ENCODE measurements around the gene ZNF48. TPM values are rescaled to one million over a fixed set of nuclear protein-coding genes. Genes with fewer than 3 reads are reported as not detected.
"Not testable (repeated sequence)": the region's sequence is repeated elsewhere in the genome, so short reads cannot be mapped to it uniquely, and the experiment has no call there.

Gene ZNF48
- total RNA-seq, 4 donors from 2014 or later = 5.5 to 7.5 (median 7.3) TPM

DNA sequence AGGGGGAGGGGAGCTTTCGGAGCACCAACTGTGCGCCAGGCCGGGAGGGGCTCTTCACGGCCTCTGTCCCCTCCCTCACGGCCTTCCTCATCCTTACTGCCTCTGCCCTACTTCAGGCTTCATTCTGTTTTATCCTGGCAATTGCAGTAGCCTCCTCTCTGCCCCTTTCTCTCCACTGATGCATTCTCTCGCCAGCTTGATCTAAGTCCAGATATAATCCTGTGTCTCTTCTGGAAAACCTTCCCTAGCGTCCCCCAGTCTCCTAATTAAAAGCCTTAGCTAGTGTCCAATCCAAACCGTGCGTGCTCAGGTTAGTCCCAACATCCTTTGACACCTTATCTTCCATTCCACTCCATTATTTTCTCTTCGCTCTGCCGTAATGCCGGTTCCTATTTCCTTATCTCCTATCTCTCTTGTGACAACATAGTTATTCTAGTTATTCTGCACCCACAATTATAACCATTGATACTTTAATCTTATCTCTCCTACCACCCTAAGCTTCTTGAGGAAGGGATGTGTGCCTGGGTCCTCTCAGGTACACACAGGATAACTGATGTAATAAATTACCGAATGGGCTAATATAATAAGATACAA is 869 bp downstream of the ZNF48 start:
- TF ChIP-seq EP300 (IDR thresholded peaks at IDR 0.05) = no peak
- TF ChIP-seq POLR2A (IDR thresholded peaks at IDR 0.05) = no peak
- TF ChIP-seq, protein P1, sequence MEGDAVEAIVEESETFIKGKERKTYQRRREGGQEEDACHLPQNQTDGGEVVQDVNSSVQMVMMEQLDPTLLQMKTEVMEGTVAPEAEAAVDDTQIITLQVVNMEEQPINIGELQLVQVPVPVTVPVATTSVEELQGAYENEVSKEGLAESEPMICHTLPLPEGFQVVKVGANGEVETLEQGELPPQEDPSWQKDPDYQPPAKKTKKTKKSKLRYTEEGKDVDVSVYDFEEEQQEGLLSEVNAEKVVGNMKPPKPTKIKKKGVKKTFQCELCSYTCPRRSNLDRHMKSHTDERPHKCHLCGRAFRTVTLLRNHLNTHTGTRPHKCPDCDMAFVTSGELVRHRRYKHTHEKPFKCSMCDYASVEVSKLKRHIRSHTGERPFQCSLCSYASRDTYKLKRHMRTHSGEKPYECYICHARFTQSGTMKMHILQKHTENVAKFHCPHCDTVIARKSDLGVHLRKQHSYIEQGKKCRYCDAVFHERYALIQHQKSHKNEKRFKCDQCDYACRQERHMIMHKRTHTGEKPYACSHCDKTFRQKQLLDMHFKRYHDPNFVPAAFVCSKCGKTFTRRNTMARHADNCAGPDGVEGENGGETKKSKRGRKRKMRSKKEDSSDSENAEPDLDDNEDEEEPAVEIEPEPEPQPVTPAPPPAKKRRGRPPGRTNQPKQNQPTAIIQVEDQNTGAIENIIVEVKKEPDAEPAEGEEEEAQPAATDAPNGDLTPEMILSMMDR (IDR thresholded peaks at IDR 0.05) = no peak
- DNase-seq (ENCODE audit: low spot score in 2 of 2) = no peak
- Histone ChIP-seq H3K27me3 (no peaks in the 10 kb centered on the region), H3K9me3 (no peaks in the 10 kb centered on the region), H3K4me1 (peaks cover 4 to 43% (median 18%) of the 10 kb centered on the region in 4 donors), H3K27ac (peak overlapping the region in 3 of 4 donors; percentile 76 to 87 (median 80)), H3K36me3 (peaks cover 0 to 16% (median 0%) of the 10 kb centered on the region in 3 donors), H3K4me3 (peak overlapping the region; percentile 45 to 94 (median 74))
- 15 to 16% methylated on average over 13 of the region's 13 CpGs for WGBS, 2 donors

DNA sequence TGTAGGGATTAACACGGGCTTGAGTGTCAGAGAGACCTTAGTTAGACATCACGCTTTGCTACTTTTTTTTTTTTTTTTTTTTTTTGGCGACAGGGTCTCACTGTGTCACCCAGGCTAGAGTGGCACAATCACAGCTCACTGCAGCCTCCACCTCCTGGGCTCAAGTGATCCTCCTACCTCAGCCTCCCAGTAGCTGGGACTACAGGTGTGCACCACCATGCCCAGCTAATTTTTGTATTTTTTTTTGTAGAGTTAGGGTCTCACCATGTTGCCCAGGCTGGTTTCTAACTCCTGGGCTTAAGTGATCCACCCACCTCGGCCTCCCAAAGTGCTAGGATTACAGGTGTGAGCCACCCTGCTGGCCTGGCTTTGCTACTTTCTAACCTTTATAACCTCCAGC is 1.4 kb downstream of the ZNF48 start:
- DNase-seq (ENCODE audit: low spot score in 2 of 2); H3K9me3 ChIP-seq; H3K27me3 ChIP-seq; H3K27ac ChIP-seq: not testable (repeated sequence)
- Histone ChIP-seq H3K4me3 (peak overlapping the region in 1 of 4 donors; percentile 94), H3K4me1 (peaks cover 4 to 47% (median 18%) of the 10 kb centered on the region in 4 donors), H3K36me3 (peaks cover 0 to 16% (median 0%) of the 10 kb centered on the region in 3 donors)
- WGBS, 2 donors = 79 to 86% methylated on average over 4 of the region's 4 CpGs

DNA sequence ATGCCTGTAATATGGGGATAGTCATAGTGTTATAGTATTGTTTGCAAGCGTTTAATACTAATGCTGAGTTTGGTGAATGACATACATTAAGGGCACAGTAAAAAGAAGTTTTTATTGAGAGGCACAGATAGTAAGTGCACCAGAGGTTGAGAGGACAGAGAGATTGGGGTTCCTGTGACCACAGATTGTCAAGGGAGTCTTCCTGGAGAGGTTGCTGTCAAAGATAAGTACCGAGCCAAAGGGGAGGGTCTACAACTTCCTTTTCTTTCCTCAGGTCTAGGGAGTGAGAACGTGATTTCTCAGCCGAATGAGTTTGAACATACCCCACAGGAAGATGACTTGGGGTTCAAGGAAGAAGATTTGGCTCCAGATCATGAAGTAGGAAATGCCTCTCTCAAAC is 1.8 kb downstream of the ZNF48 start:
- Histone ChIP-seq H3K4me1 (peaks cover 4 to 47% (median 18%) of the 10 kb centered on the region in 4 donors), H3K27ac (no peak overlapping the region), H3K27me3 (no peaks in the 10 kb centered on the region), H3K9me3 (no peaks in the 10 kb centered on the region), H3K36me3 (peaks cover 0 to 16% (median 0%) of the 10 kb centered on the region in 3 donors), H3K4me3 (no peak overlapping the region)
- DNase-seq (ENCODE audit: low spot score in 2 of 2) = no peak
- WGBS, 2 donors = 71 to 75% methylated on average over 4 of the region's 4 CpGs
- TF ChIP-seq, protein P1 (IDR thresholded peaks at IDR 0.05) = no peak
- TF ChIP-seq EP300 (IDR thresholded peaks at IDR 0.05) = no peak

DNA sequence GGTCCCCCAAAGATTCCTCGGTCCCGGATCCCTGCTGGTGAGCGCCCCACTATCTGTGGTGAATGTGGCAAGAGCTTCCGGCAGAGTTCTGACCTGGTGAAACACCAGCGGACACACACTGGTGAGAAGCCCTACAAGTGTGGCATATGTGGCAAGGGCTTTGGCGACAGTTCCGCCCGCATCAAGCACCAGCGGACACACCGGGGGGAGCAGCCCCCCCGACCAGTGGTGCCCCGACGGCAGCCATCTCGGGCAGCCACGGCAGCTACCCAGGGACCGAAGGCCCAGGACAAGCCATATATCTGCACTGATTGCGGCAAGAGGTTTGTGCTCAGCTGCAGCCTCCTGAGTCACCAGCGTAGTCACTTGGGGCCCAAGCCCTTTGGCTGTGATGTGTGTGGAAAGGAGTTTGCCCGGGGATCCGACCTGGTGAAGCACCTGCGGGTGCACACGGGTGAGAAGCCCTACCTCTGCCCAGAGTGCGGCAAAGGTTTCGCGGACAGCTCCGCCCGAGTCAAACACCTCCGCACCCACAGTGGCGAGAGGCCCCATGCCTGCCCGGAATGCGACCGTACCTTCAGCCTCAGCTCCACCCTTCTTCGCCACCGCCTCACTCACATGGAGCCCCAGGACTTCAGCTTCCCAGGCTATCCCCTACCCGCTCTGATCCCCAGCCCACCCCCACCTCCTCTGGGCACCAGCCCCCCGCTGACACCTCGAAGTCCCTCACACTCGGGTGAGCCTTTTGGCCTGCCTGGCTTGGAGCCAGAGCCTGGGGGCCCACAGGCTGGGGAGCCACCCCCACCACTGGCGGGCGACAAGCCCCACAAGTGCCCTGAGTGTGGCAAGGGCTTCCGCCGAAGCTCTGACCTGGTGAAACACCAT is 2.8 kb downstream of the ZNF48 start:
- 86 to 90% methylated on average over 17 to 28 of the region's 42 CpGs for WGBS, 2 donors
- no peak for DNase-seq (ENCODE audit: low spot score in 2 of 2)
- Histone ChIP-seq H3K9me3 (no peaks in the 10 kb centered on the region), H3K27ac (peak overlapping the region in 1 of 4 donors; percentile 92), H3K4me3 (no peak overlapping the region), H3K4me1 (peaks cover 4 to 47% (median 18%) of the 10 kb centered on the region in 4 donors), H3K27me3 (no peaks in the 10 kb centered on the region), H3K36me3 (peaks cover 0 to 16% (median 0%) of the 10 kb centered on the region in 3 donors)
- TF ChIP-seq, protein P1 (IDR thresholded peaks at IDR 0.05) = no peak
- no peak for TF ChIP-seq EP300 (IDR thresholded peaks at IDR 0.05)
- TF ChIP-seq POLR2A (IDR thresholded peaks at IDR 0.05) = no peak

DNA sequence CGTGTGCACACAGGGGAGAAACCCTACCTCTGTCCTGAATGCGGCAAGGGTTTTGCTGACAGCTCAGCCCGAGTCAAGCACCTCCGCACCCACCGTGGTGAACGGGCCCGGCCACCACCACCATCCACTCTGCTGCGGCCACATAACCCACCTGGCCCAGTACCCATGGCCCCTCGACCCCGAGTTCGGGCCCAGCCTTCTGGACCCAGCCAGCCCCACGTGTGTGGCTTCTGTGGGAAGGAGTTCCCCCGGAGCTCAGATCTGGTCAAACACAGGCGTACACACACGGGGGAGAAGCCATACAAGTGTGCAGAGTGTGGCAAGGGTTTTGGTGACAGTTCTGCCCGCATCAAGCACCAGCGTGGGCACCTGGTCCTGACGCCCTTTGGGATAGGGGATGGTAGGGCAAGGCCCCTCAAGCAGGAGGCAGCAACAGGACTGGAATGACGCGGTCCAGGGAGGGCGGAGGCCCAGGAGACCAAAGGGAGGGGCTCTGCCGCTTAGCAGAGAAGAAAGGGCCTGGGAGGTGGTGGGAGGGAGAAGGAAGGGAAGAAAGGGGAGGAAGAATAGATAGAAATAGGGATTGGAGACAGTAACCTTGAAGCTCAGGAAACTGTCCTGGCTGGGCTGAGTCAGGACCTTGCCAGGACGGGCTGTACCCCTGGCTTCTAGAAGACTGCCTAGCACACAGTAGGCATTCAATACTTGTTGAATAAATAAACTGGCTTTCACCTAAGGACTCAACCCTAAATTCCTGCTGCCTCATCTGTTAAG is 3.6 kb downstream of the ZNF48 start:
- DNase-seq (ENCODE audit: low spot score in 2 of 2) = no peak

More for the DNA sequence above, 3.6 kb downstream of the ZNF48 start:
- Histone ChIP-seq H3K4me1 (peaks cover 4 to 47% (median 18%) of the 10 kb centered on the region in 4 donors), H3K36me3 (peaks cover 0 to 16% (median 0%) of the 10 kb centered on the region in 3 donors), H3K4me3 (no peak overlapping the region), H3K27ac (peak overlapping the region in 2 of 4 donors; percentile 92 to 95), H3K27me3 (no peaks in the 10 kb centered on the region), H3K9me3 (no peaks in the 10 kb centered on the region)
- TF ChIP-seq, protein P1 (IDR thresholded peaks at IDR 0.05) = no peak
- TF ChIP-seq POLR2A (IDR thresholded peaks at IDR 0.05) (no peak), EP300 (IDR thresholded peaks at IDR 0.05) (no peak)
- 80 to 85% methylated on average over 18 to 22 of the region's 23 CpGs for WGBS, 2 donors

Measured in tibial nerve (tissue), 4 donors.